GM18867 (cell line): ENCODE measurements around the gene CAMKMT.

ENCODE experiments used
- ATAC-seq: cut with Tn5 transposase; IDR thresholded peaks from one replicate; pipeline ENCODE4 v1.9.1; 2021; ENCODE audit warnings: mild to moderate bottlenecking, moderate library complexity; ENCODE audit not compliant: unreplicated experiment

Gene CAMKMT

GRCh38 chr2:44787663-44788062, 425.9 kb downstream of the CAMKMT start:
- ATAC-seq = no peak

- no peak for ATAC-seq
Measured at GRCh38 chr2:44789446-44789845, 427.7 kb downstream of the CAMKMT start.

GRCh38 chr2:44789971-44790721, 428.4 kb downstream of the CAMKMT start:
- ATAC-seq = no peak

DNA sequence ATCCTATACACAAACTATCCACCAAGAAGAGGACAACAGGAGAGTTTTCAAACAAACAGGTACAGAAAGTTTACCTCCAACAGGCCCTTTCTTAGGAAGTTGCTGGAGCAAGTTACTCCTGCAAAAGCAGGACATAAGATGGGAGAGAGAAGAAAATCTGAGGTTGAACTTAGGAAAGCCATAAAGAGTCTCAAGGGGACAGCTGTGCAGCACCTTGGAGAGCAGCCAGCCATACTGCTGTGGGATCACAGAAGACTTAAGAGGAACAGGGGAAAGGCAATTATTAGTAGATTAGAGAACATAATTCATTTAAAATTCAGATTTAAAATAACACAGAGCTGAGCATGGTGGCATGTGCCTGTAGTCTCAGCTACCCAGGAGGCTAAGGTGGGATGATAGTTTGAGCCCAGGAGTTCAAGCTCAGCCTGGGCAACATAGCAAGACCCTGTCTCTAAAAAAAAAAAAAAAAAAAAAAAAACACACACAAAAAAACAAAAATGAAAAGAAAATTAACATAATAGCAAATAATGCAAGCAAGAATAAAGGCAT, 431.6 kb downstream of the CAMKMT start:
- no peak for ATAC-seq

GRCh38 chr2:44796771-44797170, 435.0 kb downstream of the CAMKMT start:
- ATAC-seq = no peak

DNA sequence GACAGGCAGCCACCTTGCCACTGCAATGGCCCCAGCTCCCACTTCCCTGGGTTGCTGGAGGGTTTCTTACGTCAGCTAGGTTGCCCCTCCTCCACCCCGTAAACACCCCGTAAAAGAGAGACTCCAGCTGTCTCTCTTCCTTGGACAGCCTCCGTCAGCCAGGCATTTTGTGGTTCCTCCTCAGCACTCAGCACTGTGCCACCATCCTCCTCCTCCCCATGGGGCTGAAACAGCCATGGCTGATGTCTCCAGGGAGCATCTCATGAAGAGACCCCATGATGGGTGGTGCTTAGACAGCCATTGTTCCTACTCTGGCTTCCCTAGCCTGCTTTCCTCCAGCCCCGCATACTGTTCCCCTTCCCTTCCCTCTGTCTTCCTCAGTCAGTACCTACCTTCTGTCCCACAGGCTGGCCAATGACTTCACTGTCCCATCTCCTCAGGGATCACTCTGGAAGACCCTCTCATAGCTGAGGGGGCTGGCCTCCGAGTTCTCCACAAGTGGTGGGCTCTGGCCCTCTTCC, 436.5 kb downstream of the CAMKMT start:
- no peak for ATAC-seq

DNA sequence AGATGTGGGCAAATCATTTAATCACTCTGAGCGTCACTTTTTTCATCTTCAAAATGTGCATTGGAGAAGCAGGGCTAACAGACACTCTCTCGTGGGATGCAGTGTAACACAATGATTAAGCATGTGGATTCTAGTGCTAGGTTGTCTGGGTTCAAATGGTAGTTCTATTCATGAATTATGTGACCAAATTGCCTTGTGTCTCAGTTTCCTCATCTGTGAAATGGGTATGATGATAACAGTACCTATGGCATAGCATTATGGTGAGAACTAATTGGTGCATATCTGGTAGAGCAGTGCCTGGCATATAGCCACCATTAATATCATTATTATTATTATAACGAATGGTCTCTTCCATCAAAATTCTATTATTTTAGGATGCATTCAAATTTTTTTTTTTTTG, 437.4 kb downstream of the CAMKMT start:
- no peak for ATAC-seq

DNA sequence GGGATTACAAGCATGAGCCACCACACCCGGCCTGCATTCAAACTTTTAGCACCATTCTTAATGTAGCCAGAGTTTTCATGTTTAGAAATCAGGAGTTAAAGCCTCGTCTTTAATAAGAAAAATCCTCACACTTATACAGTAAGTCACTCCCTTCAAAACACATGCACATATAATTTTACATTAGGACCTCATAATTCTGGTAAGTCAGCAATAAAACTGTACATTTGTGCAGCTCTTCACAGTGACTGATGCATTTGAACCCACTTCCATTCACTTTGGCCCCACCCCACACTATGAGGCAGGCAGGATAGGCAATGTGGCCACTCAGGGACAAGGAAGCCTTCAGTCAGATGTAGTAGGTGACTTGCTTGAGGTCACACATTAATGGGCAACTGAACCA, 438.0 kb downstream of the CAMKMT start:
- no peak for ATAC-seq

GRCh38 chr2:44801289-44801840, 439.6 kb downstream of the CAMKMT start:
- ATAC-seq = no peak

DNA sequence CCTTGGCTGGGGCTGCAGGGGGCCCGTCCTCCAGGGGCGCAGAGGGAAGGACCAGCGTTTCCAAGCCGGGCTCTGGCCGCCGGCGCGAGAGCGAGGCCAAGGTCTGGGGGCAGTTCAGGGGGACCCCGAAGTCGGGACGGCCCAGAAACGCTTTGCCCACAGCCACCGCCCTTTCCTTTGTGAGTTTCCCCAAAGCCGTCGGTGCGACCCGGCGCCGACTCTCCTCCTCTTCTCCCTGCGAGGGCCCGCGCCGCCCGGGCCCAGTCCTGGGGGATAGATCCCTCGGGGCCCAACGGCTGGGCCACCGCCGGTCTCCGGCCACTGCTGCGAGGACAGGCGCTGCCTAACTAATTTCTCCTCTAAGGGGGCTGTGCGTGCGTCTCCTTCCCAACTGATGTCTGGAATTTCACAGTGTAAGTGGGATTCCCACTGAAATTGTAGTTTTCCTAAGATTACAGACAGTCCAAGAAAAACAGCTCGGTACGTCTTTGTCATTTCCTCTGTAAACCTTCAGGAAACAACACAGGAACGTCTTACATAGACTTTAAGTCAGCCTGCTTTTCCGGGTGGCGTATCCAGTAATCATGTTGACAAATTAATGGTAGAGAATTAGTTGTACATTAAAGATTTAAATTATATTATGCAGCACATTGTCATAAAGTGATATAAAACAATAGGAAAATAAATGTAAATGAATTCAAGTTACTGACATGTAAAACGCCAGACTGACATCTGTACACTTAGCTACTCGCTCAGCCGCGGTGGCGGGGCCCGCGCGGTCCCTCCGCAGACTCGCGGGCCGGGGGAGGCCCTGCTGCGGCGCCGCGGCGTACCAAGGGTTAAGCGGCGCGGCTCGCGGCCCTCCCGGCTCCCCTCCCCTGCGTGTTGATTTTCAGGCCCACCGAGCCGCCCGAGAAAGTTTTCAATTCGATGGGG, 440.4 kb downstream of the CAMKMT start:
- no peak for ATAC-seq

- ATAC-seq = no peak
Measured at GRCh38 chr2:44802777-44803424, 441.2 kb downstream of the CAMKMT start.

GRCh38 chr2:44804406-44805265, 442.9 kb downstream of the CAMKMT start:
- no peak for ATAC-seq

DNA sequence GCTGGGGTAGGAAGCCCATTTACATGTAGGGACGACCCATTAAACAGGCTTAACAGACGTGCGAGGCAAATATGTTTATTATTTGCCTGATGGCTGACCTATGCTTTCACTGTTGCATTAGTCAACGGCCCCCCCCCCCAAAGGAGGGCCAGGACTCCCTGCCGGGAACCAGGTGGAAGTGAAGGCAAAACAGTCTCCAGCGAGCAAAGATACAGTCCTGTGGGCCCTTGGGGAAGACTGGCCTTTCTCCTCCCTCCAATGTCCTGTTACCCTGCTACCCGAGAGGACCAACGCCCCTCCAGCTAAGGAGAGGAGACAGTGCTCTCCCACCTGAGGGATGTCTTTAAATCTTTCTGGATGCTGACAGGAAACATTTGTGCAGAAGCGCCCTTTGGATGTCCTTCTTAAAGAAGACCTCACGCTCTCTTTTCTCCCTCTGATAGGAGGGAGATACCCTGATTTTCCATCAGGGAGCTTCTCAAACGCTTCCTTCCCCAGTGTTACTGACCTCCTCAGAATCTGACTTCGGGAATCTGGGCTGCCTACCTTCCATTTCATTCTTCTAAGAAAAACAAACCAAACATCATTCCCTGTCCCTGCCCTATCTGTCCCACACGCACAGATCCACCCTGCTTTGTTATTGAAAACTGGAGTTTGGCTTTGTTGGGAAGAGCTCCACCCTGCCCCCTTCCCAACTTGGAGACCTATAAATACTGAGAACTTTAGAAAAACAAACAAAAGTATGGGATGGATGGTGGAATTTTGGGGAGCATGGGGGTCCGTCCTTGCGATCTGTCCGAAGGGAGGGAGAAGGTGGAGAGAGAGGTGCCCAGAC, 443.9 kb downstream of the CAMKMT start:
- no peak for ATAC-seq

GRCh38 chr2:44807201-44808025, 445.7 kb downstream of the CAMKMT start:
- ATAC-seq = no peak

DNA sequence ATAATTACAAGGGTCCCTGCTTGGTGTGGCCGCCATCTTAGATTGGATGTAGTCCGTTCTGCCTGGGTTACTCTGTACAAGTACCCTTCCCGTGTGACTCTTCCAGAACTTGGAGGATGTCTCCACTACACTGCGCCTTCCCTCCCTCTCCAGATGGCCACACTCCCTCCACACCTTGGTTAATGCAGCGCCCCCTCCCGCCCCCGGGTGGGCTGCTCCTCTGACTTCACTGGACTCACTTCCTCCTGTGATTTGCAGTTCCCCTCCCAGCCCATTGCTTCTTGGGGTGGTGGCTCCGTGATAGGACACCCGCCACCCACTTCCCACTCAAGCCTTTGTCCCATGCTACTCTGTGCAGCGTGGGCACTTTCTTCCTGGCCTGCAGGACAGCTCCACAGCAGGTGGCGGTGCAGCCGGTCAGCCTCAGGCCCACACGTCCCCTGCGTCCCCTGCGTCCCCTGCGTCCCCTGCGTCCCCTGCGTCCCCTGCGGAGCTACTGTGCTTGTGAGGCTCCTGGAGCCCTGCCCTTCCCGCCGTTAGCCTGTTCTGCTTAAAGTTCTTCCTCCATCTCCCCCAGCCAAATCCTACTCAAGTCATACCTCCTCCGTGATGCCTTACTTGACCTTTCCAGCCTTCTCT, 449.3 kb downstream of the CAMKMT start:
- ATAC-seq = no peak

- ATAC-seq = no peak
Measured at GRCh38 chr2:44813165-44813564, 451.4 kb downstream of the CAMKMT start.

DNA sequence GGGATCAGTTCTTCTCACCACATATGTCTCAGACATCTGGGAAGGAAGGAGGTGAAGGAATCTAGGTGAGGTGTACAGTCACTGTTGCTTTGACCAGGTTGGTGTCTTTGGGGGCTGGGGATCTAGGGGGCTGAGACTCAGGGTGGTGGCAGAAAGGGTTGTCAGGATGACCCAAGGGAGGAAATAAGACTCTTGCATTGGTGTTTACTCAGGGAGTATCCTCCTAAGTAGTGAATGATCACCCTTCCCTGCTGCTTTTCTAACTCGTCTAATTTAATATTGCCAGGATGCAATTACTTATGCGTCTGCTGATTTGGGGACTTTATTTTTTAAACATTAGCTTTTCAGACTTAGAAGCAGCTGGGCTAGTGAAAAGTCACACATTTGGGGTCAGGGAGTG, 451.9 kb downstream of the CAMKMT start:
- ATAC-seq = no peak

- ATAC-seq = no peak
Measured at GRCh38 chr2:44817256-44817655, 455.5 kb downstream of the CAMKMT start.
